ENCODE results near the gene GRIN2A. TPM values are rescaled to one million over a fixed set of nuclear protein-coding genes. Genes with fewer than 3 reads are reported as not detected.

GRIN2A gene
- total and polyA plus RNA-seq, 8 donors, result 0.03 to 0.96 (median 0.26) TPM

DNA sequence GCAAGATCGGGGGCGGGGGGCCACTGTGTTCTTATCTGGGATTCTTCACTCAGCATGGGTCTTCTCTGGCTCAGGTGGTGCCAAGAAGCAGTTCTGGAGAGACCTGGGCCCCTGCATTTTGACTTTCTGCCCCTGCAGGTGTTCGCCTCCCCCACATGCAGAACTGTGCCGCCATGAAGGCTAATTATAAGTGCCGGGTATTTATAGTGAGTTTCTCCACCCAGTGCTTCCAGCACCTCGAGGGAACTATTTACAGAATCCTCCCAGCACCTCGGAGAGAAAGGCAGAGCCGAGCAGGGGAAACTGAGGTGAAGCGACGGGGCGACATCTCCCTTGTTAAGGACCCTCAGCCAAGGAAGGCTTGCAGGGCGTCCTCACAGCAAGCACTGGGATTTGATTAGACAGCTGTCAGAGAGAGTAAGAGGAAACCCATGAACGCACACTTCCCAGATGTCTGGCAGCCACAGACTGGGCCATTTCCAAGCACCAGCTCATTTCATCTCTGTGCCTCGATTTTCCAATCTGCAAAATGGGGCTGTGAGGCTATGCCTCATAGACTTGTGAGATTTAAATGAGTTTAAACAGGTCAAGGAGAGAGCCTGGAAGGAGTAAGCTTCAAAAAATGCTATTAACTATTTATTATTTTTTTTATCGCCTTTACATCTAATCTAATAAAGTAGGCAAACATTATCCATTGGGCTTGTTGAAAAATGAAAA lies 36.4 kb upstream of the GRIN2A start:
- intact Hi-C loops (cut with DNase I), result no loop called here
- TF ChIP-seq, protein P1, sequence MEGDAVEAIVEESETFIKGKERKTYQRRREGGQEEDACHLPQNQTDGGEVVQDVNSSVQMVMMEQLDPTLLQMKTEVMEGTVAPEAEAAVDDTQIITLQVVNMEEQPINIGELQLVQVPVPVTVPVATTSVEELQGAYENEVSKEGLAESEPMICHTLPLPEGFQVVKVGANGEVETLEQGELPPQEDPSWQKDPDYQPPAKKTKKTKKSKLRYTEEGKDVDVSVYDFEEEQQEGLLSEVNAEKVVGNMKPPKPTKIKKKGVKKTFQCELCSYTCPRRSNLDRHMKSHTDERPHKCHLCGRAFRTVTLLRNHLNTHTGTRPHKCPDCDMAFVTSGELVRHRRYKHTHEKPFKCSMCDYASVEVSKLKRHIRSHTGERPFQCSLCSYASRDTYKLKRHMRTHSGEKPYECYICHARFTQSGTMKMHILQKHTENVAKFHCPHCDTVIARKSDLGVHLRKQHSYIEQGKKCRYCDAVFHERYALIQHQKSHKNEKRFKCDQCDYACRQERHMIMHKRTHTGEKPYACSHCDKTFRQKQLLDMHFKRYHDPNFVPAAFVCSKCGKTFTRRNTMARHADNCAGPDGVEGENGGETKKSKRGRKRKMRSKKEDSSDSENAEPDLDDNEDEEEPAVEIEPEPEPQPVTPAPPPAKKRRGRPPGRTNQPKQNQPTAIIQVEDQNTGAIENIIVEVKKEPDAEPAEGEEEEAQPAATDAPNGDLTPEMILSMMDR (IDR thresholded peaks at IDR 0.05), result no peak
- no peaks in the 10 kb centered on the region for H3K36me3 ChIP-seq
- no peak overlapping the region for H3K4me3 ChIP-seq
- H3K27ac ChIP-seq, result no peak overlapping the region
- H3K9me3 ChIP-seq, result no peaks in the 10 kb centered on the region
- peaks cover 0 to 30% of the 10 kb centered on the region in 2 donors for H3K27me3 ChIP-seq
- ATAC-seq (no peak), DNase-seq (no peak)
- no peaks in the 10 kb centered on the region for H3K4me1 ChIP-seq

DNA sequence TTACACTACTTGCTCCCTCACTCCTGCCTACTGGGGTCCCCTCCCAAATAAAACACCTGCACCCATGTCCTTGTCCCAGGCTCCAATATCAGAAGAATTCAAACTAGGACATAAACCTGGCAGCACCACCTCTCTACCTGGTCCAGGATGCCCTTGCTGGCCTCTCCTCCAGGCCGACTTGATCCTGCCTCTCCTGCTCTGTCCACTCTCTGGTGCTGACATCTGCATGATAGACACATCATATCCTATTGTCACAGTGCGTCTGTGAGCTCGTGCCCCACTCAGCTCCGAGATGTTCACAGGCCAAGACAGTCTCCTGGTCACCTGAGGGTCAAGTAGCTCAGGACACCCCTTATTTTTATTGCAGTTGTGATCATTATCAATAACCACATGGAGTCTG lies 31.5 kb upstream of the GRIN2A start:
- DNase-seq, result no peak
- no peak overlapping the region for H3K4me3 ChIP-seq
- H3K36me3 ChIP-seq, result no peaks in the 10 kb centered on the region
- TF ChIP-seq, protein P1 (IDR thresholded peaks at IDR 0.05), result no peak
- H3K27me3 ChIP-seq, result peaks cover 0 to 16% of the 10 kb centered on the region in 2 donors
- no peaks in the 10 kb centered on the region for H3K9me3 ChIP-seq
- H3K4me1 ChIP-seq, result no peaks in the 10 kb centered on the region
- no peak overlapping the region for H3K27ac ChIP-seq
- intact Hi-C loops (cut with DNase I), result no loop called here
- no peak for ATAC-seq

DNA sequence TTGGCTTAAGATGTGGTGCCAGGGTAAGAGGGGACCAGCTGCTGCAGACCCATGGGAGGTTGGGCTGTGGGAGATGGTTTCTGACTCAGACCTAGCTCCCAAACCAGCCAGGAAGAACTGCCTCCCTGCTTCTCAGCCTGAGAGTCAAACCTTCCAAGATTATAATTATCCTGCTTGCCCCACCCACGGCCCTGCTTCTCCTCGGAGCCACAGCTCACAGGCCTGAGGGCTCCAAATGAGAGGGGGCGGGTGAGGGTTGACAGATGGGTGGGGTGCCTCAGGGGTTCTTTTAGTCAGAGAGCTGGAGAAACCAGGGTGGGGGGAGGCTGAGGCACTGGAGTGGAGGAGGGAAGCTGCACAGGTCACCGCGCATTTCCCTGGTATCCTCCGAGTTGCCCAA lies 28.7 kb upstream of the GRIN2A start:
- peaks cover 0 to 6% of the 10 kb centered on the region in 2 donors for H3K27me3 ChIP-seq
- intact Hi-C loops (cut with DNase I), result no loop called here
- DNase-seq (no peak), ATAC-seq (no peak)
- no peaks in the 10 kb centered on the region for H3K9me3 ChIP-seq
- no peaks in the 10 kb centered on the region for H3K36me3 ChIP-seq
- H3K4me3 ChIP-seq, result no peak overlapping the region
- no peaks in the 10 kb centered on the region for H3K4me1 ChIP-seq
- TF ChIP-seq, protein P1 (IDR thresholded peaks at IDR 0.05), result no peak
- no peak overlapping the region for H3K27ac ChIP-seq

DNA sequence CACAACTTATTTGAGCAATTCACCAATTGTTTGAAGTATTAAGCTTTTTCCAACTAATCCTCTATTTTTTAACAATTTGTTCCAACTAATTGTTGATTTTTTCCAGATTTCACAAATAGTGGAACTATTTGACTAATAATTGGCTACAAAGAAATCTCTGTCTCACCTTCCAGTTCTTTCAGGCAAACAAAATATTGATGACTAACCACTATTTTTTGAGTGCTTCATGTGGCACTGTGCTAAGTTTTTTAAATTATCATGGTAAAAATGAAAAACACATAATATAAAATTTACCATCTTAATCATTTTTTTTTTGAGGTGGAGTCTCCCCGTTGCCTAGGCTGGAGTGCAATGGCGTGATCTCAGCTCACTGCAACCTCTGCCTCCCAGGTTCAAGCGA lies 24.6 kb upstream of the GRIN2A start:
- no peak for DNase-seq
- TF ChIP-seq, protein P1 (IDR thresholded peaks at IDR 0.05), result no peak
- peaks cover 0 to 6% of the 10 kb centered on the region in 2 donors for H3K27me3 ChIP-seq
- no peak overlapping the region for H3K27ac ChIP-seq
- H3K4me1 ChIP-seq, result no peaks in the 10 kb centered on the region
- H3K36me3 ChIP-seq, result no peaks in the 10 kb centered on the region
- ATAC-seq, result no peak
- H3K9me3 ChIP-seq, result peaks cover 0 to 5% of the 10 kb centered on the region in 2 donors
- intact Hi-C loops (cut with DNase I), result no loop called here
- no peak overlapping the region for H3K4me3 ChIP-seq

DNA sequence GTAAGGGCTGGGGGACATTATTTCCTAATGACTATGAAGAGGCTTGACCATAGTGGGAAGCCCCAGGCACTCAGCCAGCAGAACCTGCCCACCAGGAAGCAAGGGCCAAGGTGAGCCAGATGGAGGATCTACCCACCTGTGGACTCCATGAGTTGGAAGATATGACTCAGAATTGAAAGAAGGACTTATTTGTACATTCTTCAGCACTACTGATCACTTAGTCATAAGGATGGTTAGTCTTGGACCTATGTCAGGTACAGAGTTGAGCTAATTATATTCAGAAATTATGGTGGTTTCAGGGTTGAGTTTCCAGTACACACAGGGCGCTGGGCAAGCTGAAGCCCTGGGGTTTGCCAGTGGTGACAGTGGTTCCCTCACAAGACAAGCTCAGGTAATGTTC lies 24.0 kb upstream of the GRIN2A start:
- Histone ChIP-seq H3K4me3 (no peak overlapping the region), H3K36me3 (no peaks in the 10 kb centered on the region), H3K9me3 (peaks cover 0 to 5% of the 10 kb centered on the region in 2 donors), H3K27me3 (peaks cover 0 to 4% of the 10 kb centered on the region in 2 donors), H3K4me1 (no peaks in the 10 kb centered on the region), H3K27ac (no peak overlapping the region)
- no peak for ATAC-seq
- TF ChIP-seq, protein P1 (IDR thresholded peaks at IDR 0.05), result no peak
- intact Hi-C loops (cut with DNase I), result no loop called here
- no peak for DNase-seq

Data from left lung (tissue), 10 donors.